Measurements from ENCODE around the gene POU2F1.
"Not testable (repeated sequence)": the region's sequence is repeated elsewhere in the genome, so short reads cannot be mapped to it uniquely, and the experiment has no call there.

POU2F1 gene

GRCh38 chr1:167221738-167222610 lies 1.3 kb downstream of the POU2F1 start:
- TF ChIP-seq EZH2phosphoT487 (IDR thresholded peaks at IDR 0.05; ENCODE audit: low read length) (no peak), CTCF (IDR thresholded peaks at IDR 0.05; ENCODE audit: low read length) (no peak), EZH2 (optimal IDR thresholded peaks at IDR 0.05; ENCODE audit: low read depth, low read length) (no peak)
- Histone ChIP-seq H3K4me2 (ENCODE audit: low read depth, low read length) (peak overlapping the region; percentile 69), H3K27ac (ENCODE audit: low read length) (peak overlapping the region; percentile 76; the same call in 1 of the 2 replicates), H3K9ac (ENCODE audit: low read length) (peak overlapping the region; percentile 72), H3F3A (ENCODE audit: insufficient read depth, low read length) (peaks cover 31% of the 10 kb centered on the region), H3K4me3 (ENCODE audit: low read length) (peak overlapping the region; percentile 74), H4K20me1 (ENCODE audit: insufficient read depth, low read length) (no peaks in the 10 kb centered on the region), H3K4me1 (ENCODE audit: low read length) (peaks cover 20% of the 10 kb centered on the region), H2AFZ (ENCODE audit: low read length) (peak overlapping the region; percentile 82), H3K9me3 (replicated peaks; ENCODE audit: insufficient read depth, low read length) (no peaks in the 10 kb centered on the region), H3K36me3 (replicated peaks; ENCODE audit: insufficient read depth, low read length) (no peaks in the 10 kb centered on the region), H3K27me3 (replicated peaks; ENCODE audit: insufficient read depth, low read length) (no peaks in the 10 kb centered on the region), H3K79me2 (ENCODE audit: low read length) (peaks cover 50% of the 10 kb centered on the region), H3K9me2 (replicated peaks; ENCODE audit: insufficient read depth, low read length) (no peaks in the 10 kb centered on the region)
- DNase-seq, result peak; percentile 91

GRCh38 chr1:167223144-167224103 lies 2.7 kb downstream of the POU2F1 start:
- peaks cover 65% of the 10 kb centered on the region for H3K79me2 ChIP-seq (ENCODE audit: low read length)
- H3K27ac ChIP-seq (ENCODE audit: low read length), result no peak overlapping the region
- H3F3A ChIP-seq (ENCODE audit: insufficient read depth, low read length), result peaks cover 31% of the 10 kb centered on the region
- H3K36me3 ChIP-seq (replicated peaks; ENCODE audit: insufficient read depth, low read length), result no peaks in the 10 kb centered on the region
- no peak overlapping the region for H2AFZ ChIP-seq (ENCODE audit: low read length)
- DNase-seq, result no peak
- no peaks in the 10 kb centered on the region for H4K20me1 ChIP-seq (ENCODE audit: insufficient read depth, low read length)
- H3K9me3 ChIP-seq (replicated peaks; ENCODE audit: insufficient read depth, low read length), result no peaks in the 10 kb centered on the region
- TF ChIP-seq EZH2 (optimal IDR thresholded peaks at IDR 0.05; ENCODE audit: low read depth, low read length) (no peak), EZH2phosphoT487 (IDR thresholded peaks at IDR 0.05; ENCODE audit: low read length) (no peak), CTCF (IDR thresholded peaks at IDR 0.05; ENCODE audit: low read length) (no peak)
- peak overlapping the region; percentile 74 for H3K4me3 ChIP-seq (ENCODE audit: low read length)
- H3K27me3 ChIP-seq (replicated peaks; ENCODE audit: insufficient read depth, low read length), result no peaks in the 10 kb centered on the region
- H3K9me2 ChIP-seq (replicated peaks; ENCODE audit: insufficient read depth, low read length), result no peaks in the 10 kb centered on the region
- peak overlapping the region; percentile 69 for H3K4me2 ChIP-seq (ENCODE audit: low read depth, low read length)
- peak overlapping the region; percentile 72; the same call in 1 of the 2 replicates for H3K9ac ChIP-seq (ENCODE audit: low read length)
- H3K4me1 ChIP-seq (ENCODE audit: low read length), result peaks cover 20% of the 10 kb centered on the region

GRCh38 chr1:167224734-167225235 lies 4.1 kb downstream of the POU2F1 start:
- Histone ChIP-seq H3F3A (ENCODE audit: insufficient read depth, low read length) (peaks cover 26% of the 10 kb centered on the region), H3K79me2 (ENCODE audit: low read length) (peaks cover 78% of the 10 kb centered on the region)
- H3K4me3 ChIP-seq (ENCODE audit: low read length); DNase-seq; H4K20me1 ChIP-seq (ENCODE audit: insufficient read depth, low read length); H3K4me2 ChIP-seq (ENCODE audit: low read depth, low read length); H3K9me2 ChIP-seq (replicated peaks; ENCODE audit: insufficient read depth, low read length); H2AFZ ChIP-seq (ENCODE audit: low read length); H3K36me3 ChIP-seq (replicated peaks; ENCODE audit: insufficient read depth, low read length); H3K27ac ChIP-seq (ENCODE audit: low read length); H3K27me3 ChIP-seq (replicated peaks; ENCODE audit: insufficient read depth, low read length); H3K9ac ChIP-seq (ENCODE audit: low read length); H3K9me3 ChIP-seq (replicated peaks; ENCODE audit: insufficient read depth, low read length); H3K4me1 ChIP-seq (ENCODE audit: low read length): not testable (repeated sequence)
